Lower leg skin (tissue), 4 donors: ENCODE data around the gene ERMAP. TPM values are rescaled to one million over a fixed set of nuclear protein-coding genes. Genes with fewer than 3 reads are reported as not detected.

Source experiments
- DNase-seq, 2 donors: peaks; one replicate each; pipeline ENCODE4 v3.0.0-alpha.2; 2019; ENCODE audit warnings: low spot score in 2 of 2
- H3K4me3 ChIP-seq: fragments of 200-600 bp; sonication (generic); 2 replicates; pipeline ENCODE4 v1.5.1; 2017; ENCODE audit warnings: mild to moderate bottlenecking, low read depth; ENCODE audit not compliant: poor library complexity, severe bottlenecking
- CTCF ChIP-seq, 3 donors: fragments of 450-650 bp; IDR thresholded peaks; one replicate each; pipeline ENCODE4 v1.5.1; 2016; ENCODE audit warnings: antibody characterized with exemption in 3 of 3, mild to moderate bottlenecking in 3 of 3, moderate library complexity in 2 of 3
- POLR2A ChIP-seq, 2 donors: fragments of 450-650 bp; IDR thresholded peaks; one replicate each; pipeline ENCODE4 v1.6.1; 2016 to 2017; ENCODE audit warnings: antibody characterized with exemption in 2 of 2, mild to moderate bottlenecking in 1 of 2, moderate library complexity in 1 of 2
- WGBS, 2 donors: methylation state at CpG; one replicate each; pipeline ENCODE4 v1.1.5; 2018; 5-methylcytosine and 5-hydroxymethylcytosine counted together
- intact Hi-C: fragments of 100-400 bp; cut with DNase I; formaldehyde crosslinking; loops from one replicate; pipeline ENCODE4 v1.15.0; 2023; ENCODE audit warnings: low total_unique reads
- total RNA-seq, 4 donors: library from RNA; depleted of rRNA; stranded (reverse); fragments of >200 nt; gene quantifications; one replicate each; pipeline ENCODE4 v1.1.0, GENCODE V29; 2016

ERMAP gene
- total RNA-seq, 4 donors from 2014 or later = 8.0 to 11.5 (median 9.3) TPM

- no peak for DNase-seq
- intact Hi-C loops = no loop called here
- no peak overlapping the region for H3K4me3 ChIP-seq
- no peak for TF ChIP-seq CTCF (IDR thresholded peaks at IDR 0.05)
- TF ChIP-seq POLR2A (IDR thresholded peaks at IDR 0.05) = no peak
- 93 to 98% methylated on average over 4 of the region's 4 CpGs for WGBS, 2 donors
These were observed 7.6 kb downstream of the ERMAP start for GRCh38 chr1:42824481-42825035.

- 80 to 81% methylated on average over 10 of the region's 10 CpGs for WGBS, 2 donors
These were observed 8.3 kb downstream of the ERMAP start for GRCh38 chr1:42825036-42825851.

GRCh38 chr1:42830631-42831030, 13.7 kb downstream of the ERMAP start:
- H3K4me3 ChIP-seq = no peak overlapping the region
- no peak for TF ChIP-seq POLR2A (IDR thresholded peaks at IDR 0.05)
- TF ChIP-seq CTCF (IDR thresholded peaks at IDR 0.05) = no peak
- intact Hi-C loops = no loop called here
- whole genome bisulfite sequencing, 2 donors = 91 to 93% methylated on average over 16 to 17 of the region's 17 CpGs
- DNase-seq = no peak

More at GRCh38 chr1:42825036-42825851, 8.3 kb downstream of the ERMAP start:
- TF ChIP-seq POLR2A (IDR thresholded peaks at IDR 0.05) (no peak), CTCF (IDR thresholded peaks at IDR 0.05) (no peak)
- intact Hi-C loops = no loop called here
- no peak overlapping the region for H3K4me3 ChIP-seq
- no peak for DNase-seq

- H3K4me3 ChIP-seq = no peak overlapping the region
- DNase-seq = no peak
- intact Hi-C loops = no loop called here
- TF ChIP-seq CTCF (IDR thresholded peaks at IDR 0.05) (no peak), POLR2A (IDR thresholded peaks at IDR 0.05) (no peak)
These were observed 14.4 kb downstream of the ERMAP start for GRCh38 chr1:42831273-42831672.

GRCh38 chr1:42832641-42833240, 15.8 kb downstream of the ERMAP start:
- 94 to 95% methylated on average over 3 of the region's 3 CpGs for WGBS, 2 donors
- no peak overlapping the region for H3K4me3 ChIP-seq
- no peak for DNase-seq
- intact Hi-C loops = no loop called here
- TF ChIP-seq CTCF (IDR thresholded peaks at IDR 0.05) = no peak
- TF ChIP-seq POLR2A (IDR thresholded peaks at IDR 0.05) = no peak
